Ishikawa (cell line): ENCODE data around the gene RANBP10.

Source experiments
- CEBPB ChIP-seq: IDR thresholded peaks from 2 replicates; pipeline ENCODE4 v1.6.1; 2012
- CREB1 ChIP-seq: IDR thresholded peaks from 2 replicates; pipeline ENCODE4 v1.6.1; 2012; ENCODE audit warnings: low read depth
- EGR1 ChIP-seq: IDR thresholded peaks from 2 replicates; pipeline ENCODE4 v1.6.1; 2012
- EP300 ChIP-seq: IDR thresholded peaks from 2 replicates; pipeline ENCODE4 v1.6.1; 2012; ENCODE audit warnings: borderline replicate concordance
- FOXM1 ChIP-seq: IDR thresholded peaks from 2 replicates; pipeline ENCODE4 v1.6.1; 2012; ENCODE audit warnings: low read depth, borderline replicate concordance
- MAX ChIP-seq: IDR thresholded peaks from 2 replicates; pipeline ENCODE4 v1.6.1; 2012
- NFIC ChIP-seq: IDR thresholded peaks from 2 replicates; pipeline ENCODE4 v1.6.1; 2012
- RAD21 ChIP-seq: IDR thresholded peaks from 2 replicates; pipeline ENCODE4 v1.6.1; 2012; ENCODE audit warnings: low read depth
- REST ChIP-seq: IDR thresholded peaks from 2 replicates; pipeline ENCODE4 v1.6.1; 2012; ENCODE audit warnings: low read depth, mild to moderate bottlenecking
- TAF1 ChIP-seq: IDR thresholded peaks from 2 replicates; pipeline ENCODE4 v1.6.1; 2012; ENCODE audit warnings: low read depth, mild to moderate bottlenecking
- TCF12 ChIP-seq: IDR thresholded peaks from 2 replicates; pipeline ENCODE4 v1.6.1; 2012; ENCODE audit warnings: low read depth
- TEAD4 ChIP-seq: IDR thresholded peaks from 2 replicates; pipeline ENCODE4 v1.6.1; 2012
- USF1 ChIP-seq: IDR thresholded peaks from 2 replicates; pipeline ENCODE4 v1.6.1; 2012
- YY1 ChIP-seq: IDR thresholded peaks from 2 replicates; pipeline ENCODE4 v1.6.1; 2012; ENCODE audit warnings: low read depth
- ZBTB7A ChIP-seq: IDR thresholded peaks from 2 replicates; pipeline ENCODE4 v1.6.1; 2012; ENCODE audit warnings: low read depth

Gene RANBP10

GRCh38 chr16:67740391-67740790 lies 66.0 kb downstream of the RANBP10 start:
- TF ChIP-seq EGR1, result no peak
- no peak for TF ChIP-seq RAD21
- no peak for TF ChIP-seq TCF12
- TF ChIP-seq CREB1, result no peak
- no peak for TF ChIP-seq CEBPB
- no peak for TF ChIP-seq USF1
- TF ChIP-seq YY1, result no peak
- TF ChIP-seq NFIC, result no peak

GRCh38 chr16:67736858-67737257 lies 69.5 kb downstream of the RANBP10 start:
- TF ChIP-seq RAD21 (no peak), EP300 (no peak), USF1 (no peak), FOXM1 (no peak), YY1 (no peak), NFIC (no peak), TEAD4 (no peak), CEBPB (no peak), TCF12 (no peak), CREB1 (no peak), MAX (no peak), ZBTB7A (no peak), EGR1 (no peak), REST (no peak), TAF1 (no peak)

GRCh38 chr16:67734731-67735201 lies 71.6 kb downstream of the RANBP10 start:
- TF ChIP-seq ZBTB7A (no peak), REST (0 out of 2 replicates have a peak, but pooled peaks have one; percentile 44), EGR1 (no peak), TCF12 (no peak)

- TF ChIP-seq EP300, result no peak
Measured at GRCh38 chr16:67733734-67734470, 72.5 kb downstream of the RANBP10 start.

- no peak for TF ChIP-seq YY1
Measured at GRCh38 chr16:67731753-67732095, 74.6 kb downstream of the RANBP10 start.

GRCh38 chr16:67731071-67731752 lies 75.1 kb downstream of the RANBP10 start:
- TF ChIP-seq CEBPB (no peak), ZBTB7A (no peak), USF1 (no peak), REST (no peak), CREB1 (no peak), YY1 (no peak), FOXM1 (no peak), EP300 (no peak), EGR1 (no peak), TCF12 (no peak), TAF1 (no peak), MAX (no peak), TEAD4 (no peak), RAD21 (no peak), NFIC (no peak)
